IPS DF 6.9 (cell line): ENCODE measurements around the gene SLC25A22.

Experiments used
- DNase-seq: peaks from one replicate; pipeline ENCODE4 v3.0.0-alpha.2; 2013; ENCODE audit warnings: low read depth, low spot score
- H3K27ac ChIP-seq: one replicate; pipeline ENCODE4 v1.5.1; 2013; ENCODE audit warnings: low read length, control low read depth
- H3K27me3 ChIP-seq: 2 replicates; pipeline ENCODE4 v1.6.1; 2013; ENCODE audit warnings: mild to moderate bottlenecking, low read length; ENCODE audit not compliant: control insufficient read depth, insufficient read depth
- H3K36me3 ChIP-seq: 2 replicates; pipeline ENCODE4 v1.6.1; 2013; ENCODE audit warnings: low read length; ENCODE audit not compliant: control insufficient read depth, insufficient read depth
- H3K4me1 ChIP-seq: 2 replicates; pipeline ENCODE4 v1.6.1; 2013; ENCODE audit warnings: low read length; ENCODE audit not compliant: control insufficient read depth, insufficient read depth
- H3K4me3 ChIP-seq: 2 replicates; pipeline ENCODE4 v1.5.1; 2013; ENCODE audit warnings: mild to moderate bottlenecking, low read length
- H3K9me3 ChIP-seq: 2 replicates; pipeline ENCODE4 v1.6.1; 2013; ENCODE audit warnings: low read length, inconsistent platforms; ENCODE audit not compliant: control insufficient read depth, insufficient read depth
- WGBS: extraction: QIAGEN DNeasy Blood & Tissue Kit; methylation state at CpG from one replicate; pipeline ENCODE4 v1.1.7; 2013; ENCODE audit warnings: mixed read lengths, missing lambda C conversion rate; ENCODE audit not compliant: insufficient read length, insufficient coverage; 5-methylcytosine and 5-hydroxymethylcytosine counted together

SLC25A22 gene

DNA sequence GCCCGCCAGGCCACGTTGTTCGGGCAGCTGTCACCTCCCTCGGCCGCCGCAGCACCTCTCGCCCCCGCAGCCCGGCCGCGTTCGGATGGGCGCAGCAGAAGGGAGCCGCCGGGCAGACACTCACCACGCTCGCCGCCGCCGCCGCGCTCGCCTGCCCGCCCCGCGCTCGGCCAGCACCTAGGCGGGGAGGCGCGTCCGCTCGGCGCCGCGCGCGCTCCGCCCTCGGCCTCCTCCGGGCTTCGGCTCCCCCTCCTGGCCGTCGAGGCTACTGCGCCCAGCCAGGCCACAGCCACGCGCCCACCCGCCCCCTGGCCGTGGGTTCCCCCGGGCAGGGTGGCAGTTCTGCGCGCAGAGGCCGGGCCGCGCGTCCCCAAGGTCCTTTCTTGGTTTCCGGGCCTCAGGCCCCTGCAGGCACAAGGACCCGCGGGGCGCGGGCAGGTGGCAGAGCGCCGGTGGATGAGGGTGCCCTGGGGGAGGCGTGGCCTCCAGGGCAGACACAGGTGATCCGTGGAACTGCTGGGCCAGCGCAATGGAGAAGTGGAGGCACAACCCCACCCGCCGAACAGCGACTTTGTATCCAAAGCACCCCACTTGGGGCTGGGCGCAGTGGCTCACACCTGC, at the start of gene SLC25A22:
TSS of gene SLC25A22 (minus strand) at position 189 of the 621 bp plus-strand sequence. CDS start 3,275 bp downstream, outside the sequence.
- Histone ChIP-seq H3K9me3 (no peaks in the 10 kb centered on the region), H3K4me1 (peaks cover 7% of the 10 kb centered on the region), H3K27ac (no peak within 1 kb of the TSS), H3K27me3 (no peaks in the 10 kb centered on the region), H3K36me3 (peaks cover 29% of the 10 kb centered on the region), H3K4me3 (peak within 1 kb of the TSS; percentile 60)
- no peak for DNase-seq
- WGBS = no CpG with 5 or more reads among the region's 69 CpGs

DNA sequence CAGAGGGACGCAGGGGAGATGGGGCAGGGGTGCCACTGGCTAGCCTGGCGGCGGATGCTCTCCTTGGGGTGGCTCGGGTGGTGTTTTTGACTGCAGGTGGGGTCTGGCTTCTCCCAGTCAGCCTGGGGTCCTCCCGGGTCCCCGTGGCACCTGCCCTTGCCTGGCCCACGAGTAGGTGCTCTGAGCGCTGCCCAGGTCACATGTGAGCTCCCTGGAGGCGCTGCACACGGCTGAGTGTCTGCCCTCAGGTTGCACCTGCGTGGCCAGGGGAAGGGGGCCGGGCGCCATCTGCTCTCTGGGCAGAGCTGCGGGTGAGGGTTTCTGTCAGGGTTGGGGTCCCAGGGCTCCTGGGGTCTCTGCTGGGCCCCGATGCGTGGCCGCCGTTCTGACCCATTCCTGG, 49.8 kb upstream of the SLC25A22 start:
- H3K9me3 ChIP-seq = no peaks in the 10 kb centered on the region
- H3K4me3 ChIP-seq = no peak overlapping the region
- DNase-seq = no peak
- no peaks in the 10 kb centered on the region for H3K27me3 ChIP-seq
- no peak overlapping the region for H3K27ac ChIP-seq
- no peaks in the 10 kb centered on the region; the same call in 1 of the 2 replicates for H3K36me3 ChIP-seq
- peaks cover 16% of the 10 kb centered on the region for H3K4me1 ChIP-seq
- no CpG with 5 or more reads among the region's 18 CpGs for whole genome bisulfite sequencing

DNA sequence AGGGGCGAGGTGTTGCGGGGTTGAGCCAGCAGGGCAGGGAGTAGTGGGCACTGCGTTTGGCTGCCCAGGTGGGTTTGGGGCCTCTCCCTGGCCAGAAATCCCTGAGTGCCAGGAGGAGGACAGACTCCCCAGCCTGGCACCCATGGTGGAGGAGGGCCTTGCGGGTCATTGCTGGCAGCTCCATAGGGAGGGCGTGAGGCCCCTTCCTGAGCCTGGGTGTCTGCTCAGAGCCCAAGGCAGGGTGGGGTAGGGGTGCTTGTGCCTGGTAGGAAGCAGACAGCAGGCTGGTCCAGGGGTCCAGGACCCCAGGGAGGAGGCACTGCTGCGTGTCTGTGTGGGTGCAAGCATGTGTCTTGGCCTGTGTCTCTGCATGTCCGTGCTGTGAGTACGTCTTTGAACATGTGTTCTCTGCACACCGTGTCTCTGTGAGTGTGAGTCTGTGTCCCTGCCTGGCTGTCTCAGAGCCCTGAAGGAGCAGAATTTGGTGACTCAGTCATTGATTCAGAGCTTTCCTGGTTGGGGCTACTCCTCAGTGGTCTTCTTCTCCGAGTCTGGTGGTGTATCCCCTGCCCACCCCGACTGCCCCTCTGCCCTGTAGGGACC, 48.5 kb upstream of the SLC25A22 start:
- Histone ChIP-seq H3K9me3 (no peaks in the 10 kb centered on the region), H3K36me3 (no peaks in the 10 kb centered on the region; the same call in 1 of the 2 replicates), H3K27ac (no peak overlapping the region), H3K4me3 (no peak overlapping the region), H3K4me1 (peaks cover 16% of the 10 kb centered on the region), H3K27me3 (no peaks in the 10 kb centered on the region)
- no peak for DNase-seq
- WGBS = no CpG with 5 or more reads among the region's 11 CpGs

DNA sequence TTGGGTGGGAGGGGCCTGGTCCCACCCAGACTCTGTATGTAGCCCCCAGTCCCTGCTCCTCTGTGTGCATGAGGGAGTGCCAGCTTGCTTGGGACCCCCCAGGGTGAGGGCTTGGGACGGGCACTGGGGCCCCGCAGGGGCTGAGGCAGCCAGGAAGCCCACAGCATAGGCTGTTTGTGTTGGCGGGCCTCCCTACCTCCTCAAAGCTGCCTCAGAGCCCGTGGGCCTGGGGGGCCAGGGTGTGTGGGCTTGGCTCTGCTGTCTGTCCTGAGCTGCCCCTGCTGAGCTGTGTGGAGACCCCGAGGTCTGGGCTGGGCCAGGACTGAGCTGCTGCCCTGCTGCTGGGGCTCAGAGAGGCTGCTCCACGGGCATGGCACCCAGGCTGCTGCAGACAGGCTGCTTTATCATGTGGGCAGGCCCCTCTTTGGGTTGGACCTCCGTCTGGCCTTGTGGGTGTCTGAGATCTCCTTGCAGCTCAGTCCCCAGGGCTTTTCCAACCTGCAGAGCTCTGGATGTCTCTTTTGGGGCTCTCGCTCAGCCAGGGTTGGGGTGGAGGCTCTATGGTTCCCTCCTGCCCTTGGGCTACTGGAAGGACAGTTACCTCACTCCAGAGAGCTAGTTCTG, 47.9 kb upstream of the SLC25A22 start:
- H3K27me3 ChIP-seq = no peaks in the 10 kb centered on the region
- no peaks in the 10 kb centered on the region; the same call in 1 of the 2 replicates for H3K36me3 ChIP-seq
- no peaks in the 10 kb centered on the region for H3K9me3 ChIP-seq
- WGBS = no CpG with 5 or more reads among the region's 8 CpGs
- H3K4me3 ChIP-seq = no peak overlapping the region
- H3K27ac ChIP-seq = no peak overlapping the region
- peaks cover 14% of the 10 kb centered on the region for H3K4me1 ChIP-seq
- no peak for DNase-seq

DNA sequence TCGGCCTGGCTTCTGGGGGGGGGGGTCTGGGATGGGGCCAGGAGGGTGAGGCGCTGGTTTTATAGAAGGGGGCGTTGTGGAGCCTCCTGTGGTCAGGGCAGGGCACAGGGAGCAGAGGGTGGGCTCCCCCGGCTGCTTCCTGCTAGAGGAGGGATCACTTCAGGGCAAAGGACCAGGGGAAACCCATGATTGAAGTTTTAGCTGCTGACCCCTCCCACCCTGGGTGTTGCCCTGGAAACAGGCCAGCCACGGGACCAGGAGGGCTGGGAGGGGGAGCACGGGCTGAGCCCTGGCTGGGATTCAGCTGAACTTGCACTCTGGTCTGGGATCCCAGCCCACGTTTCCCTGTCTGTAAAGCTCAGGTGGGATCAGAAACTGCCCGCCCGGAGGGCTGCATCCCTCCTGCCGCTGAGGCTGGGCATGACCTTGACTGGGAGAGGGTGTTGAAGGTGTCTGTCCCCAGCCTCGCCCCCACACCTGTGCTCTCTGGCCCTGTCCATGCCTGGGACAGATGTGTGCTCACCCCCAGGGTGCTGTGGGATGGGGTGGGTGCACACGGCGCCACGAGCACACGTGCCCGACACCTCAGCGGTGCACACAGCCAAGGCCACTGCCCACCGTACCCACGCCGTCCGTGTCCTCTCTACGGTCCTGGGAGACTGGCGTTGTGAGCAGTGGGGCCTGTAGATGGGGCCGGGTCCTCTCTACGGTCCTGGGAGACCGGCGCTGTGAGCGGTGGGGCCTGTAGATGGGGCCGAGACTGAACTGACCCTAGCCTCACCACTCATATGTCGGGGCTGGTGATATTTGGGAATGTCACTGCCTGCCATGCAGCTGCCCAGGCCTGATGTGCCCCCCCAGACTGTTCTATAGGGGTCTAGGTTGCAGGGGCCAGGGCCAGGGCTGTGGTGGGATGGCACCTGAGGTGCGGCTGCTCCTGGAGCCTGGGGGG, 46.9 kb upstream of the SLC25A22 start:
- WGBS = no CpG with 5 or more reads among the region's 31 CpGs
- Histone ChIP-seq H3K27me3 (no peaks in the 10 kb centered on the region), H3K4me3 (peak overlapping the region; percentile 32; the same call in 1 of the 2 replicates), H3K36me3 (peaks cover 9% of the 10 kb centered on the region), H3K4me1 (peaks cover 14% of the 10 kb centered on the region), H3K27ac (no peak overlapping the region), H3K9me3 (no peaks in the 10 kb centered on the region)
- DNase-seq = no peak

DNA sequence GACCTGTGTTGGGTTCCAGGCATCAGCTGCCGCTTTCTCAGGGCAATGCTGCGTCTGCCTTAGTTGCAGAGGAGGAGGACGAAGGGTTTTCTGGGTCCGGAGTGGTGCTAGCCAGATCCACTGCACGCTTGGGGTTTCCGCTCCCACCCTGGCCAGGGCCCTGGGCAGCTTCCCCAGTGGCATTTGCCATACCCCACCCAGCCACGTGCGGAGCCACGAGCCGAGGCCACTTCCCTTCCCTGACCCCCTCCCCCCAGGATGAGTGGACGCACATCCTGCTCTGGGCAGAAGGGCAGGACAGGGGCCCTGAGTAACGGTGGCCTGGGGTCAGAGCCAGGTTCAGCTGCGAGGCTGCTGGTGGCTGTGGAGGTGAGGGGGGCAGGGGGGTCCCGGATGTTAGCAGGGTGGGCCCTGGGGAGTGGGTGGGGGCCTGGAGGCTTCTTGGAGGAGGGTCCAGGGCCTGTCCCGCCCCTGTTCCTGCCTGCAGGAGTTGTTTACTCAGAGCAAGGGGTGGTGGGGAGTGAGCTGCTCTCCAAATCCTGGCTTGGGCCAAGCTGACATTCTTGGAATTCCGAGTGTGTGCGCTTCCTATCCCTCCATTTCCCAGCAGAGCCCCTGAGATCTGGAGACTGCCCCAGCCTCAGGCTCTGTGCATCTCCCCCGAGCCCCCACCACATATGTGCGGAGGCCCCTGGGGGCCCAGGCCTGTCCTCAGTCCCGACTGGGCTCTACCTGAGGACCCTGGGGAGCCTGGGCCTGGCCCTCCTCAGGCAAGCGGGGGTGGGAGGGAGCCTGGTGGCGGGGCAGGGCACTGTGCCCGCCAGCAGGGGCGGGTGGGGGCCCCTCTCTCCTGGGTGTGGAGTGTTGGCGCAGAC, 46.0 kb upstream of the SLC25A22 start:
- peak overlapping the region; percentile 93; the same call in 1 of the 2 replicates for H3K4me3 ChIP-seq
- DNase-seq = no peak
- no peak overlapping the region for H3K27ac ChIP-seq
- peaks cover 14% of the 10 kb centered on the region for H3K4me1 ChIP-seq
- H3K36me3 ChIP-seq = peaks cover 15% of the 10 kb centered on the region
- H3K27me3 ChIP-seq = no peaks in the 10 kb centered on the region
- WGBS = no CpG with 5 or more reads among the region's 25 CpGs
- no peaks in the 10 kb centered on the region for H3K9me3 ChIP-seq

DNA sequence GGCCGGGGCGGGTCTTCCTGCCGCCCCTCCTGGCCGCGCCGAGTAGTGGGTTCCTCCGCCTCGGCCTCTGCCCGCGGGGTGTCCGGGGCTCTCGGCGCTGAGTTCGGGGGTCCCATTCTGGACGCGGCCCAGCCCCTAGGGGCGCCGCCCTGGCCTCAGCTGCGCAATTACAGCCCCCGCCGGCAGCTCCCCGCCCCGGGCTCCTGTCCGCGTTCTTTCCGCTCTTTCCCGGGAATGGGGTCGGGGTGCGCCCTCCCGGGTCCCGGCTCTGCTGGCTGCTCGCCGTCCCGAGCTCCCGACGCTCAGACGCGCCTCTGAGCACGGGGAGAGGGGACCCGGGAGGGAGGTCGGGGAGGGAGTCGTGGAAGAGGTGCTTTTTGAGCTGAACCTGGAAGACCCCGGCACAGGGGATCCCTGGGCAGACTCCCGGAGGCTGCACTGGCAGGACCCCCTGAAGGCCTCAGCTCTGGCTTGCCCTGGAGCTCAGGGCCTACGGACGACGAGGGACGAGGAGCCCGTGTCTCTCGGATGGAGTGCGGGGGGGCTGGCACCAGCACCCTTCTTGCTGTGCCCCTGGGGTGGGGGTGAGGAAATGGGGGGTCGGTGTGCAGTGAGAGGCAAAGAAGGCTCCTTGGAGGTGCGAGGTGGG, 45.1 kb upstream of the SLC25A22 start:
- H3K27ac ChIP-seq = no peak overlapping the region
- peaks cover 13% of the 10 kb centered on the region for H3K4me1 ChIP-seq
- H3K9me3 ChIP-seq = no peaks in the 10 kb centered on the region
- peaks cover 21% of the 10 kb centered on the region for H3K36me3 ChIP-seq
- no peaks in the 10 kb centered on the region for H3K27me3 ChIP-seq
- DNase-seq = no peak
- no CpG with 5 or more reads among the region's 53 CpGs for WGBS
- peak overlapping the region; percentile 93 for H3K4me3 ChIP-seq

DNA sequence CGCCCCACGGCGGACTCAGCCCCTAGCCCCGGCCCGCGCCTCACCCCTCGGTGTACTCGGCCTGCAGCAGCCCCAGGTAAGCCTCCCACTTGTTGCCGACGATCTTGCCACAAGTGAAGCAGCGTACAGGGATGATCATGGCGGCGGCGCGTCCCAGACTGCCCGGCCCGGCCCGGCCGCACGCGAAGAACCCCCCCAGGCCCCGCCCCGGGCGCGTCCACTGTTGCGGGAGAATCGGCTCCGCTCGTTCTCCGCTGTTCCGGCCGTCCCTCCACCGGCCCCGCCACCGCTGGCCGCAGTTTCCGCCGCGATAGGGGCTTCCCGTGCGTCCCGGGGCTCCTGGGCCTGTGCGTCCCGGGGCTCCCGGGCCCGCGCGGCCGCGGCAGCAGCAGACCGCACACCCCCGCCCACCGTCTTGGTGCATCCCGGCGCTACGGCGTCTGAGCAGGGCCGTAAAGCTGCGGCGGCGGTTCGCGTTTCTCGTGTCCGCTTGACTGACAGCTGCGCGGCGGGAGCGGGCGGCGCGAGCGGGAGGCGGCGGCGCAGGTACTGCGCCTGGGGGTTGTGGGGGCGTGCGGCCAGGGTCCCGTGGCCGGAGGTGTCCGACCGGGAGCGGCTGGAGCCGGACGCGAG, 44.4 kb upstream of the SLC25A22 start, which contains the start of the genes POLR2L and TSPAN4:
TSS of gene POLR2L (minus strand) at position 160 of the 633 bp plus-strand sequence. CDS start at position 139, 21 bp downstream.
TSS of gene TSPAN4 (plus strand) at position 483 of the 633 bp plus-strand sequence. CDS start 7,453 bp downstream, outside the sequence.
- Histone ChIP-seq H3K36me3 (peaks cover 27% of the 10 kb centered on the region), H3K27me3 (no peaks in the 10 kb centered on the region), H3K4me3 (peak within 1 kb of the TSS; percentile 93), H3K9me3 (no peaks in the 10 kb centered on the region), H3K27ac (no peak within 1 kb of the TSS), H3K4me1 (peaks cover 13% of the 10 kb centered on the region)
- no peak for DNase-seq
- WGBS = no CpG with 5 or more reads among the region's 87 CpGs

DNA sequence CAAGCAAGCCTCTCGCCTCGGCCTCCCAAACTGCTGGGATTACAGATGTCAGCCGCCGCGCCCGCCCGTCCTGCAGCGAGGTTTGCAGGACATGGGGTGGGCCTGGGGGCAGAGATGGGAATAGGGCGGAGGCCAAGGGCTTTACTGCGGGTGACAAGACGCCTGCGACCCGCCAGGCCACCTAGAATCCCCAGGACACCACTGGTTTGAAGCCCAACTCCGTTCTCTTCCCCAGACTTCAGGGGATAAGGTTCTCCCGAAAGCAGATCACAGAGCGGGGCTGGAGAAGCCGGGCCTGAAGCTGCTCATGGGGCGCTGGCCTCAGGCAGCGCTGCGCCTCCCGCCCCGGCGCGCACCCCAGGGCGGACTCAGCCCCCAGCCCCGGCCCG, 43.9 kb upstream of the SLC25A22 start:
- H3K36me3 ChIP-seq = peaks cover 27% of the 10 kb centered on the region
- no CpG with 5 or more reads among the region's 27 CpGs for WGBS
- DNase-seq = no peak
- no peaks in the 10 kb centered on the region for H3K9me3 ChIP-seq
- H3K27ac ChIP-seq = no peak overlapping the region
- no peaks in the 10 kb centered on the region for H3K27me3 ChIP-seq
- peaks cover 13% of the 10 kb centered on the region for H3K4me1 ChIP-seq
- H3K4me3 ChIP-seq = peak overlapping the region; percentile 93
